Measurements from ENCODE around the gene CACNA2D3. TPM values are rescaled to one million over a fixed set of nuclear protein-coding genes. Genes with fewer than 3 reads are reported as not detected.

The CACNA2D3 gene
- not detected in 2 replicates for total RNA-seq (2014; rRNA removed; shearing (Covaris generic))
- 0.42 TPM in 1 of 2 replicates, not detected in the other for total RNA-seq (2022)
- percentile 20 among the genes with signal in this experiment for Bru-seq, nascent RNA
- percentile 19 among the genes with signal in this experiment for BruChase-seq, experiment 1, labeled RNA remaining after a 6-hour chase
- BruChase-seq, experiment 2, labeled RNA remaining after a 2-hour chase = percentile 22 among the genes with signal in this experiment
- long read RNA-seq = 0 reads

GRCh38 chr3:54122324-54123002 is at the start of gene CACNA2D3:
Gene CACNA2D3, plus strand, starts transcription at chr3:54122552.
- Histone ChIP-seq H3K79me2 (ENCODE audit: insufficient read depth, low read depth, low read length) (no peaks in the 10 kb centered on the region), H3K36me3 (ENCODE audit: insufficient read depth, low read length) (no peaks in the 10 kb centered on the region), H3K9me2 (ENCODE audit: insufficient read depth, low read length) (no peaks in the 10 kb centered on the region), H4K20me1 (ENCODE audit: insufficient read depth, low read length) (no peaks in the 10 kb centered on the region), H3K4me2 (ENCODE audit: low read length) (peak within 1 kb of the TSS; percentile 75), H3K9me3 (ENCODE audit: low read length) (no peaks in the 10 kb centered on the region), H3K27ac (ENCODE audit: low read depth, low read length, poor library complexity, severe bottlenecking) (no peak within 1 kb of the TSS), H3K4me1 (ENCODE audit: insufficient read depth, low read length, poor library complexity, severe bottlenecking) (peaks cover 8% of the 10 kb centered on the region), H3K4me3 (ENCODE audit: low read depth, low read length, poor library complexity, severe bottlenecking) (peak within 1 kb of the TSS; percentile 62), H2AFZ (ENCODE audit: low read length) (peak within 1 kb of the TSS; percentile 36; the same call in 1 of the 2 replicates)
- intact Hi-C loops (cut with micrococcal nuclease; ENCODE audit: unreplicated experiment) = no loop called here
- no peak for DNase-seq (ENCODE audit: low spot score)
- TF ChIP-seq EZH2phosphoT487 (IDR thresholded peaks at IDR 0.05; ENCODE audit: borderline replicate concordance, low read depth, low read length) = no peak
- TF ChIP-seq CTCF (conservative IDR thresholded peaks at IDR 0.05; ENCODE audit: low read length) = no peak
- BruUV-seq (replicated peaks) = no TSS peak
- CTCF ChIA-PET (ENCODE audit: unreplicated experiment) = no interaction called here
- POLR2A ChIA-PET = no interaction called here

DNA sequence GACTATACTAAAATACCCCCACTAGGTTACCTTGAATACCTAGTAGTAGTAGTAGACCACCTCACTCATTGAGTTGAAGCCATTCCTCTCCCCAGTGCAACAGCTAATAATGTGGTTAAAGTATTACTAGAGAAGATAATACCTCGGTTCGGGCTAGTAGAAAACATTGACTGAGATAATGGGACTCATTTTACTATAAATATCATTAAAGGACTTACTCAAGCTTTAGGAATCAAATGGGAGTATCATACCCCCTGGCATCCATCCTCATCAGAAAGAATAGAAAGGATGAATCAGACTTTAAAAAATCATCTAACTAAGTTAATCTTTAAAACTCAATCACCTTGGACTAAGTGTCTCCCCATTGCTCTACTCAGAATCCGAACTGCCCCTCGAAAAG is 49.0 kb upstream of the CACNA2D3 start:
- Histone ChIP-seq H3K4me2 (ENCODE audit: low read length) (no peak overlapping the region), H4K20me1 (ENCODE audit: insufficient read depth, low read length) (no peaks in the 10 kb centered on the region), H3K9me3 (ENCODE audit: low read length) (no peaks in the 10 kb centered on the region), H3K27ac (ENCODE audit: low read depth, low read length, poor library complexity, severe bottlenecking) (no peak overlapping the region), H3K9me2 (ENCODE audit: insufficient read depth, low read length) (no peaks in the 10 kb centered on the region), H2AFZ (ENCODE audit: low read length) (no peak overlapping the region), H3K36me3 (ENCODE audit: insufficient read depth, low read length) (no peaks in the 10 kb centered on the region), H3K4me3 (ENCODE audit: low read depth, low read length, poor library complexity, severe bottlenecking) (no peak overlapping the region), H3K79me2 (ENCODE audit: insufficient read depth, low read depth, low read length) (no peaks in the 10 kb centered on the region), H3K4me1 (ENCODE audit: insufficient read depth, low read length, poor library complexity, severe bottlenecking) (peaks cover 4% of the 10 kb centered on the region)
- intact Hi-C loops (cut with micrococcal nuclease; ENCODE audit: unreplicated experiment) = no loop called here
- CTCF ChIA-PET (ENCODE audit: unreplicated experiment) = no interaction called here
- no peak for TF ChIP-seq EZH2phosphoT487 (IDR thresholded peaks at IDR 0.05; ENCODE audit: borderline replicate concordance, low read depth, low read length)
- TF ChIP-seq CTCF (conservative IDR thresholded peaks at IDR 0.05; ENCODE audit: low read length) = no peak
- DNase-seq (ENCODE audit: low spot score) = no peak
- no TSS peak for BruUV-seq (replicated peaks)
- POLR2A ChIA-PET = no interaction called here

GRCh38 chr3:54079314-54079713 is 43.0 kb upstream of the CACNA2D3 start:
- Histone ChIP-seq H3K4me3 (ENCODE audit: low read depth, low read length, poor library complexity, severe bottlenecking) (no peak overlapping the region), H2AFZ (ENCODE audit: low read length) (no peak overlapping the region), H3K9me3 (ENCODE audit: low read length) (no peaks in the 10 kb centered on the region), H3K4me2 (ENCODE audit: low read length) (no peak overlapping the region), H3K36me3 (ENCODE audit: insufficient read depth, low read length) (no peaks in the 10 kb centered on the region), H4K20me1 (ENCODE audit: insufficient read depth, low read length) (no peaks in the 10 kb centered on the region), H3K79me2 (ENCODE audit: insufficient read depth, low read depth, low read length) (no peaks in the 10 kb centered on the region), H3K27ac (ENCODE audit: low read depth, low read length, poor library complexity, severe bottlenecking) (no peak overlapping the region), H3K9me2 (ENCODE audit: insufficient read depth, low read length) (no peaks in the 10 kb centered on the region), H3K4me1 (ENCODE audit: insufficient read depth, low read length, poor library complexity, severe bottlenecking) (no peaks in the 10 kb centered on the region)
- ChIA-PET POLR2A (no interaction called here), CTCF (ENCODE audit: unreplicated experiment) (no interaction called here)
- DNase-seq (ENCODE audit: low spot score) = no peak
- TF ChIP-seq CTCF (conservative IDR thresholded peaks at IDR 0.05; ENCODE audit: low read length) (no peak), EZH2phosphoT487 (IDR thresholded peaks at IDR 0.05; ENCODE audit: borderline replicate concordance, low read depth, low read length) (no peak)
- intact Hi-C loops (cut with micrococcal nuclease; ENCODE audit: unreplicated experiment) = no loop called here
- BruUV-seq (replicated peaks) = no TSS peak
